ENCODE results near the gene ZNF17.

Gene ZNF17

GRCh38 chr19:57438925-57439324, 28.0 kb downstream of the ZNF17 start:
- TF ChIP-seq PATZ1 (CRISPR knock-in tag; IDR thresholded peaks at IDR 0.05; ENCODE audit: borderline replicate concordance) (no peak), RARB (CRISPR knock-in tag; IDR thresholded peaks at IDR 0.05) (no peak), TSHZ2 (CRISPR knock-in tag; IDR thresholded peaks at IDR 0.05) (no peak), ESRRG (CRISPR knock-in tag; IDR thresholded peaks at IDR 0.05) (no peak), ARNTL (CRISPR knock-in tag; IDR thresholded peaks at IDR 0.05; ENCODE audit: borderline replicate concordance, low read depth) (no peak), TCF4 (CRISPR knock-in tag; IDR thresholded peaks at IDR 0.05; ENCODE audit: borderline replicate concordance) (no peak), CSDC2 (CRISPR knock-in tag; IDR thresholded peaks at IDR 0.05) (no peak), TOX (CRISPR knock-in tag; IDR thresholded peaks at IDR 0.05; ENCODE audit: borderline replicate concordance) (no peak), PPARA (CRISPR knock-in tag; IDR thresholded peaks at IDR 0.05; ENCODE audit: borderline replicate concordance) (no peak), GLIS3 (CRISPR knock-in tag; IDR thresholded peaks at IDR 0.05) (no peak)

GRCh38 chr19:57441979-57442752, 31.2 kb downstream of the ZNF17 start:
- no peak for TF ChIP-seq ZNF70 (CRISPR knock-in tag; IDR thresholded peaks at IDR 0.05)
- ATAC-seq: no peak

More at GRCh38 chr19:57438925-57439324, 28.0 kb downstream of the ZNF17 start:
- no peak for ATAC-seq

- ATAC-seq: no peak
- TF ChIP-seq CSRNP3 (CRISPR knock-in tag; IDR thresholded peaks at IDR 0.05): no peak
- no peak for TF ChIP-seq ZNF8 (CRISPR knock-in tag; IDR thresholded peaks at IDR 0.05)
- TF ChIP-seq ZC3H10 (CRISPR knock-in tag; IDR thresholded peaks at IDR 0.05): no peak
- TF ChIP-seq PPARA (CRISPR knock-in tag; IDR thresholded peaks at IDR 0.05; ENCODE audit: borderline replicate concordance): no peak
- no peak for TF ChIP-seq CREB5 (CRISPR knock-in tag; IDR thresholded peaks at IDR 0.05; ENCODE audit: low read depth)
- TF ChIP-seq OSR1 (CRISPR knock-in tag; IDR thresholded peaks at IDR 0.05): no peak
- TF ChIP-seq ZNF565 (CRISPR knock-in tag; conservative IDR thresholded peaks at IDR 0.05; ENCODE audit: low read depth): no peak
- no peak for TF ChIP-seq ISL1 (CRISPR knock-in tag; IDR thresholded peaks at IDR 0.05)
- TF ChIP-seq BACH2 (CRISPR knock-in tag; IDR thresholded peaks at IDR 0.05; ENCODE audit: borderline replicate concordance): no peak
- no peak for TF ChIP-seq GLIS3 (CRISPR knock-in tag; IDR thresholded peaks at IDR 0.05)
- TF ChIP-seq ZNF70 (CRISPR knock-in tag; IDR thresholded peaks at IDR 0.05): no peak
These were observed 32.2 kb downstream of the ZNF17 start for GRCh38 chr19:57443121-57443696.

GRCh38 chr19:57452307-57452706, 41.3 kb downstream of the ZNF17 start:
- ATAC-seq: no peak
- TF ChIP-seq PPARA (CRISPR knock-in tag; IDR thresholded peaks at IDR 0.05; ENCODE audit: borderline replicate concordance) (no peak), GLIS3 (CRISPR knock-in tag; IDR thresholded peaks at IDR 0.05) (no peak), ZNF8 (CRISPR knock-in tag; IDR thresholded peaks at IDR 0.05) (no peak), ARNTL (CRISPR knock-in tag; IDR thresholded peaks at IDR 0.05; ENCODE audit: borderline replicate concordance, low read depth) (no peak), TCF4 (CRISPR knock-in tag; IDR thresholded peaks at IDR 0.05; ENCODE audit: borderline replicate concordance) (no peak), PATZ1 (CRISPR knock-in tag; IDR thresholded peaks at IDR 0.05; ENCODE audit: borderline replicate concordance) (no peak), CREB5 (CRISPR knock-in tag; IDR thresholded peaks at IDR 0.05; ENCODE audit: low read depth) (no peak), BACH2 (CRISPR knock-in tag; IDR thresholded peaks at IDR 0.05; ENCODE audit: borderline replicate concordance) (no peak), ZNF565 (CRISPR knock-in tag; conservative IDR thresholded peaks at IDR 0.05; ENCODE audit: low read depth) (no peak), ESRRG (CRISPR knock-in tag; IDR thresholded peaks at IDR 0.05) (no peak), CSRNP3 (CRISPR knock-in tag; IDR thresholded peaks at IDR 0.05) (no peak), CSDC2 (CRISPR knock-in tag; IDR thresholded peaks at IDR 0.05) (no peak), TOX (CRISPR knock-in tag; IDR thresholded peaks at IDR 0.05; ENCODE audit: borderline replicate concordance) (no peak), ZNF70 (CRISPR knock-in tag; IDR thresholded peaks at IDR 0.05) (no peak), OSR1 (CRISPR knock-in tag; IDR thresholded peaks at IDR 0.05) (no peak), RARB (CRISPR knock-in tag; IDR thresholded peaks at IDR 0.05) (no peak)
